SH-SY5Y (cell line): ENCODE measurements around the gene KLHL3.

Experiments used
- GATA2 ChIP-seq: IDR thresholded peaks from 2 replicates; pipeline ENCODE4 v1.6.1; 2011; ENCODE audit warnings: mild to moderate bottlenecking, low read depth, low read length
- GATA3 ChIP-seq: IDR thresholded peaks from 2 replicates; pipeline ENCODE4 v1.6.1; 2011; ENCODE audit warnings: low read depth, mild to moderate bottlenecking, low read length, moderate library complexity

- TF ChIP-seq GATA2 (no peak), GATA3 (no peak)
Measured at GRCh38 chr5:137595396-137596079, 140.4 kb downstream of the KLHL3 start.
